HuH-7.5 (cell line): ENCODE measurements around the gene PSTPIP1.

Source experiments
- DNase-seq: peaks from one replicate; pipeline ENCODE4 v3.0.0; 2011; ENCODE audit warnings: low spot score

PSTPIP1 gene

DNA sequence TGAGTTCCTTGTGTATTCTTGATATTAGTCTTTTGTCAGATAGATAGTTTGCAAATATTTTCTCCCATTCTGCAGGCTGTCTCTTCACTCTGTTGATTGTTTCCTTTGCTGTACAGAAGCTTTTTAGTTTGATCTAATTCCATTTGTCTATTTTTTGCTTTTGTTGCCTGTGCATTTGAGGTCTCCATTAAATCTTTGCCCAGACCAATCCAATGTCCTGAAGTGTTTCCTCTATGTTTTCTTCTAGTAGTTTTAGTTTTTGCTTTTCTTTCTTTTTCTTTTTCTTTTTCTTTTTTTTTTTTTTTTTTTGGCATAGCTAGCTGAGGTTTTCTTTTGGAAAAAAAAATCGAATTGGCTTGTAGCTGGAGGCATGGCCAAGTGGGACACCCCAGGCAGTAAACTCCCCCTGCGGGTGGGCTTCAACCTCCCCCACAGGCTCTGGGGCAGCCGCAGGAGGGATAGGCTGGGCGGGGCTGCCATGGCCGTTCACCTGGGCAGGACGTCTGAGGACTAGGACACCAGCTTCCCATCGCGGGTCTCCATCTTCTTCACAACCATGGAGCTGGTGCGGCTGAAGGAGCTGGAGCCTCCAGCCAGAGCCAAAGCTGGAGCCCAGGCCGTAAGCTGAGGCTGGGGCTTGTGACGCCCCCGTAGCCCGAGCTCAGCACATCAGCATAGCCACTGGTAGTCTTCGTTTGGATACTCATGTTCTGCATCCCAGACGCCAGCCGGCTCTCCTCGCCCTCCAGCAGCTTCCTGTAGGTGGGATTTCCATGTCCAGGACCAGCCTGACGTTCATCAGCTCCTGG lies 16.2 kb upstream of the PSTPIP1 start:
- DNase-seq: no peak

DNA sequence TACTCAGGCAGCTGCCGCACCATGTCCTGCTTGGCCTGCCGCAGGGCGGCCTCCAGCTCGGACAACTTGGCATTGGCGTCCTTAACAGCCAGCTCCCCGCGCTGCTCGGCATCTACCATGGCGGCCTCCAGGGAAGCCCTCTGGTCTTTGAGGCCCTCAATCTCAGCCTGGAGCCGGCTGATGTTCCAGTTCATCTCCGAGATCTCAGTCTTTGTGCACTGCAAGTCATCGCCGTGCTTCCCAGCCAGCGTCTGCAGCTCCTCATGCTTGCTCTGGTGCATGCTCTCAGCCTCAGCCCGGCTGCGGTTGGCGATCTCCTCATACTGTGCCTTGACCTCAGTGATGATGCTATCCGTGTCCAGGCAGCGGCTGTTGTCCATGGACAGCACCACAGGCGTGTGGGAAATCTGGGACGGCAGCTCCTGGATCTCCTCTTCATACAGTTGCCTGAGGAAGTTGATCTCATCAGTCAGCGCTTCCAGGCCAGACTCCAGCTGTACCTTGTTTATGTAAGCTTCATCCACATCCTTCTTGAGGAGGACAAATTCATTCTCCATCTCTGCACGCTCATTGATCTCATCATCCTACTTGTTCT lies 15.5 kb upstream of the PSTPIP1 start:
- DNase-seq: no peak

DNA sequence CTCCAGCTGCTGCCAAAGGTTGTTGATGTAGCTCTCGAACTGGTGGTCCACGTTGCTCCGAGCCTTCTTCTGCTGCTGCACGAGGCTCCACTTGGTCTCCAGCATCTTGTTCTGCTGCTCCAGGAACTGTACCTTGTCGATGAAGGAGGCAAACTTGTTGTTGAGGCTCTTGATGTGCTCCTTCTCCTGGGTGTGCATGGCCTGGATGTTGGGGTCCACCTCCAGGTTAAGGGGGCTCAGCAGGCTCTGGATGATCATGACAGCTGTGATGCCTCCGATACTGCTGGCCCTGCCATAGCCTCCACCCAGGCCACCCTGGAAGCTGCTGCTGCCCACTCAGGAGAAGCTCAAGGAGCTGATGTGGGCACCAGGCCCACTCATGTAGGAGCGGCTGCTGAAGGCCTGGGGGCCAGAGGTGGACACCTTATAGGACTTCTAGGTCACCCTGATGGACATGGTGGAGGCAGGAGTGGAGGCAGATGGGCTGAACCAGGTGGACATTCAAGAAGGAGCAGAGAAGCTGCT lies 14.9 kb upstream of the PSTPIP1 start:
- DNase-seq: no peak

DNA sequence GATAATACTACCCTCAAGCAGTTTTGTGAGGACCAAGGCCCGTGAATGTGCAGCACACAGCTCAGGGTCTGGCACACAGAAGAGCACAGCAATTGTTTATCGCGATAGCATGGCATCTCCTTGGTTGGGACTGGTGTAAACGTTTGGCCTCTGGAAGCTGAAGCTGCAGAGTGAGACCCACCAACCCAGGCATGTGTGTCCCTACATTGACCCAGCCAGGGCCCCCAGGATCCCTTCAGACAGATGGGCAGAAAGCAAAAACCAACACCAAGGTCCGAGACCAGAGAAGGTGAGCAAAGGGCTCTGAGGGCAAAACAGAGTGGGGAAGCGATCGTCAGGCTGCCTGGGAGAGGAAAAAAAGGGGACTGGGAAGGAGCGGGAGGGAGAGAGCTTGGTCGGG lies 12.6 kb upstream of the PSTPIP1 start:
- no peak for DNase-seq

DNA sequence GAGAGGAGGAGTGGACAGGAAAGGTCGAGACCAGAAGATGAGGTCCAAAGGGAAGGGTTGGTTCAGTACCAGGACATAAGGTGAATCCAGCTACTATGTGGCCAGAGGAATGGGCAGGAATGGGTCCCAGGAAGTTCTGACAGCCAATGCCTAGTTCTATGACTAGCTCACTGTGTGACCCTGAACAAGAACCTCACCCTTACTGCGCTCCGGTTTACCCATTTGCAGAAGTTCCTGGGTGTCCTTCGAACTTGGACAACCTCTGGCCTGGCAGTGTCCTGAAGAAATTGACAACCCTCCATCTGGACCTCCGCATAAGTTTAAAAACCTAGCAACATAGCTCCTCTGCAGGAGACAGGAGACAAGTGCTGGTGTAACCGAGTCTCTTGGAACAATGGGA lies 12.2 kb upstream of the PSTPIP1 start:
- no peak for DNase-seq

DNA sequence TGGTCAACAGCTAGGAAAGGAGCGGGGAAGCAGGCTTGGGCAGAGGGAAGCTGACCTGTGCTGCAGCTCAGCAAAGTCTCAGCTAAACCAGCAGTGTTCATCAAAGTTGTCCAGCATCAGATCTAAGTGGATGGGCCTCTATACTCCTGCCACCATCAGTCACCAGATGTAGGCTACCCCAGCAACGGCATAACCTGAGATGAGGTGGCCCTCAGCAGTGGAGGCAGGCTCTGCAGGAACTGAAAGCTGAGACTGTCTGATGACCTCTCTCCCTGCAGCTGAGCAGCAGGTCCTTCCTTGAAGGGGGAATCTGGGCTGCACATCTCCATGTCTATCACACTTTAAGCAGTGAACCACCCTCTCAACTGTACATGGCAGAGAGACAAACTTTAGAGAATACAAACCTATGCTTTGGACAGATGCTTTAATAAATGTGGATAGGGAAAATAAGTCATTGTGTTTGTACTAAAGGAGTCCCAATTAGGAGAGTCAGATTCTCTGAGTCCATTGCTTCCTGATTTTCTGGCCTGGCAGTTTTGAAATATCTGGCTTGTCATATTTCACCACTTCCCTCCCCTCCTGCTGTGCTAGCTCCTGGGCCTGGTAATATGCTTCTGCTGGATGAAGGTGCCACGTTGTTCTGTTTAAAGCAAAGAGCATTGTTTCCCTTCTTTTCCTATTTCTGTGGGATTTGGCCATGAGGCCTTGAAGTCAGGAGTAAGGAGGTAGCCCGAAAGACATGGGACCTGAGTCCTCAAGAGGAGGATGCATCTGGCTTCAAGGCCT lies 11.1 kb upstream of the PSTPIP1 start:
- no peak for DNase-seq

DNA sequence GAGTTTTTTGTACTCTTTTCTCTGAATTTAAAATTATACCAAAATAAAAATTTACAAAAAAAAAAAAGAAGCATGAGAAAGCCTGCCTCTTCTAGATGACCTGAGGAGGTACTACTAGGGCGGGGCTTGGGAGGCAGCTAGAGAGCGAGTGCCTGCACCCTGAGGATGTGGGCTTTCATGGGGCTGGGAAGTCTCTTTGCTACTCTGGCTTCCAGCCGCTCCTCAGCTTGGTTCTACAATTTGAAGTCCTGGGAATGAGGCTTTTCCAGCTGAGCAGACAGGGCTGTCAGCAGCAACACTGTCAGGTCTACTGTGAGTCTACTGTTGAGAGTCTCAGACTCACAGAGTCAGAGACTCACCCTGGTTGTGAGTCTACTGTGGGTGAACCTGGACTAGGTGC lies 8.2 kb upstream of the PSTPIP1 start:
- no peak for DNase-seq

DNA sequence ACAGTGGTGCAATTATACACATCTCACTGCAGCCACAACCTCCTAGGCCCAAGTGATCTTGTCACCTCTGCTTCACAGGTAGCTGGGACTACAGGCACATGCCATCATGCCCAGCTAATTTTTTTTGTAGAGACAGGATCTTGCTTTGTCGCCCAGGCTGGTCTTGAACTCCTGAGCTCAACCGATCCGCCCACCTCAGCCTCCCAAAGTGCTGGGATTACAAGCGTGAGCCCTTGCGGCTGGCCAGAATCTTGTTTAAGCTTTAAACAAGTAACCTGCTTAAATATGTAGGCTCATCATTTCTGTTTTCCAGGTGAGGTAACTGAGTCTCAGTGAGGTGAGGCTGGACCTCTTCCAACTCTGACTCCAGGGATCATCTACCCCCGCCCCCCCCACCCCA lies 7.7 kb upstream of the PSTPIP1 start:
- no peak for DNase-seq

DNA sequence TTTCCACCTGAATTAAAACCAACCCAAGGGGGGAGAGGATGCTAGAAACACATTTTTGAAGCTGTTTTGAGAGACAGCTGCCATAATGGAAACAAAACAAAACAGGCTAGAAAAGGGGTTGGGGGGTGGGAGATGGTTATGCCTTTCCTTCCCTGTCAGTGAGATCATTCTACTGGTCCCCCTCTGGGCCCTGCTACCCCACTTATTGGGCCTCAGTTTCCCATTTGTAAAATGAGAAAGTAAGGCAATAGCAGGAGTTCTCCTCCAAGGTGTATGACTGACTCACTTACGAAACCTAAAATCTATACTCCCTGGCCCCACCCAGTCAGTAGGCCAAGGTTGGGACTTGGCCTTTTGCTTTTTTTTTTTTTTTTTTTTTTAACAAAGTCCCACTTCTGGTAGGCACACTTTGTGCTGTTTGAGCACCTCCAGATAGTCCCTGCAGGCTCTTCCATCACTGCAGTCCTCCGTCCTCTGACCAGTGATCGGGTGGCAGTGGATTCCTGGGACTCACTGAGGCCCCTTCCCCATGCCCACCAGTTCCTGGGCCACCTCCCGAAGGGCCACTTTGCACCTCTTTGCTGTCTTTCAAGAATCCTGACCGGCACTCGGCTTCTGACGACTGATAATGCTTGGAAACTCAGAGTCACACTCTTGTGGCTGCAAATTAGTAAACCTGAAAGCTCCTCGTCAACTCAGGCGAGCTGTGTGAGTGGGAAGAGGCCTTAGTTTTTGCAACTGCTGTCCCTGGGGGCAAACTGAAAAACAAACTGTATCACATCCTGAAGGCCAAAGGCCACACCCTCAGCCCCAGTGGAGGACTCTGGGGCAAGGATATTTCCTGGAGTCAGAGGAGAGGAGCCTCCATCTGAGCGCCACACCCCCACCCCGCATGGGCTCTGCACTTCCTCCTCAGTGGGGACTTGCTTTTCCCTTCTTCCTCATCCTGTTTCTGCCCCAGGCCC lies 6.7 kb upstream of the PSTPIP1 start:
- DNase-seq: no peak

DNA sequence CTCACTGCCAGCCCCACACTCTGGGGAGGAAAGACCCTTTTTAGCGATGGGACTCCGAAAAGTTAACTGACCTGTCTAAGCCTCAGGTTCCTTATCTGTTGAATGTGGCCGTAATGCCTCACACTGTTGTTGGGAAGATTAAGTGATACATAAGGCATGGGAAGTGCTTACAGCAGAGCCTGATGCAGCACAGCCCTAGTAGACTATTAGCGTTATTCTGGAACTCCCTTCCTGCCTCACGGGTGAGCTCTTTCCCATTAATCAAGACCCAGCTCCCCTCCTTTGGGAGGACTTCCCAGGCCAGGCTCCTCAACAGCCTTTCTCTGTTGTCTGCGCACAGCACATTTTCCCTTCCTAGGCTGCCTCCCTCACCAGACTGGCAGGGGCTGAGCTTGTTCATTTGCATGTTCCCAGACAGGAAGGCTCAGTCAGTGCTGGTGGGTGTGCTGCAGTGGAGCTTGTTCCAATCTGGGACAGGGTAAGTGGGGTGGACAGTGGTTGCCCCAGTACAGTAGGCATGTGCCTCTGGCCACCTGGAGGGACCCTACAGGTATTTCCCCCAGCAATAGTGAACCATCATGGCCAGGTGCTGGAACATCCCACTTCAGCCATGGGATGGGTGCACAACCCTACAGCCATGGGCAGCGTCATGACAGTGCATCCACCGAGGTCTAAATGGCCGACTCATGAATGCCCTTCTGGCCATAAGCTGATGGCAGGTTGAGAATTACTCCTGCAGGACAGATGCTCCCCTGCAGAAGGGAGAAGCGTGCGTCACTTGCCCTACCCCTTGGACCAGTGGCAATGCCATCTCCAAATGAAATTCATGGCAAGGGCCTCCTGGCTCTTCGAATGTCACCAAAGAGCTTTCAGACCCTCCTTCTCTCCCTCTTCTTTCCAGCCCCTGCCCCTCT lies 5.8 kb upstream of the PSTPIP1 start:
- DNase-seq: no peak

DNA sequence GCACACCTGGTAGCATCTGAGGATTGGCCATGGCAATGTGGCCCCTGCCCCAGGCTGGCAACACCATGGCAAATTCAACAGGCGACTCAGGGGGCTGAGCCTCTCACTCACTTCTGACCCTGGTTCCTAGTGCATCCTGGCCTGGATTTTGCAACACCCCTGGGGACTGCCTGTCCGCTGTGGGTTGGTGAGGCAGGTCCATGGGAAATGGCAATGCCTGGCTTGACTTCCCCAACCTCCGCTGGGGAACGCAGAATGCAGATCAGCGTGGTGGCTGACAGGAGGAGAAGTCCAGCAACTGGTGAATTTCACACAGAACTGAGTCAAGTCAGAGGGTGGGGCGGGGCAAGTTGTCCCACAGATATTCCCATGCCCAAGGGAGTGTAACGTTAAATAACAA lies 3.9 kb upstream of the PSTPIP1 start:
- no peak for DNase-seq

DNA sequence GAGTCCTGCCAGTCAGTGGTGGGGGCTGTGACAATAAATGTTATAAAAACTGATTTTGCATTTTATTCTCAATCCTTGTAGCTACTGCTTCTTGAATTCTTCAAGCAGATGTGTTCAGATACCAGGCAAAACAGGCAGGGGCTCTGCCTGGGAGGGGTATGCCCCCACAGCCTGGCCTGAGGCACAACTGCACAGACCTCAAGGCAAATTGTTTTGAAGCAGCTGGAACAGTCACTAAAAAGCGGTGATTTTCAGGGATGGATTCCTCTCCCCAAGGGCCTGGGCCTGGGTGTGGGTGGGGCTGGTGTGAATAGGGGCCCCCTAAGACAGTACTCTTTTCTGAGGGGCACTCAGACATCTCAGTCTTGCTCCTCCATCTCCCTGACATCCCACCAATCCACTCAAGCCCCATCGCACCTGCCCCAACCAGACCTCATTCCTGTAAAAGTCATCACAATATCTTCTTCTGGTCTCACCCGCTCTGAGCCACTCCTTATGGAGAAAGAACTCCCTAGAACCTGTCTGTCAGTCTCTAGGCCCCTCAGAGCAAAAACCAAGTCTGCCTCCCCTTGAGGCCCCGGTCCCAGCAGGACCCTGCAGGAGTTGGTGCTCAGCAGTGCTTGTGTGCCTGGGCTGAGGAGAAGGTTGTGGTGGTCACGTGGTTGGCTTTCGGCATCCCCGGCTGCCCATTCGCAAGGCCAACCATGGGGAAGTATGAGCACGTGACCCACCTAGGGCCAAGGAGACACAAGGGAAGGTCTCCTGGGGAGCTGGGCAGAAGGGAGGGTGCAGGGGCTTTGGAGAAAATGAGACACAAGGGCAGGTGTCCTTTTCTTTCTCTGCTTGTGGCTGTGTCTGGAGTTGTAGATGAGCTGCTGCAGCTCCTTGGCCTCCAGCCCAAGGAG lies 2.9 kb upstream of the PSTPIP1 start:
- DNase-seq: no peak

DNA sequence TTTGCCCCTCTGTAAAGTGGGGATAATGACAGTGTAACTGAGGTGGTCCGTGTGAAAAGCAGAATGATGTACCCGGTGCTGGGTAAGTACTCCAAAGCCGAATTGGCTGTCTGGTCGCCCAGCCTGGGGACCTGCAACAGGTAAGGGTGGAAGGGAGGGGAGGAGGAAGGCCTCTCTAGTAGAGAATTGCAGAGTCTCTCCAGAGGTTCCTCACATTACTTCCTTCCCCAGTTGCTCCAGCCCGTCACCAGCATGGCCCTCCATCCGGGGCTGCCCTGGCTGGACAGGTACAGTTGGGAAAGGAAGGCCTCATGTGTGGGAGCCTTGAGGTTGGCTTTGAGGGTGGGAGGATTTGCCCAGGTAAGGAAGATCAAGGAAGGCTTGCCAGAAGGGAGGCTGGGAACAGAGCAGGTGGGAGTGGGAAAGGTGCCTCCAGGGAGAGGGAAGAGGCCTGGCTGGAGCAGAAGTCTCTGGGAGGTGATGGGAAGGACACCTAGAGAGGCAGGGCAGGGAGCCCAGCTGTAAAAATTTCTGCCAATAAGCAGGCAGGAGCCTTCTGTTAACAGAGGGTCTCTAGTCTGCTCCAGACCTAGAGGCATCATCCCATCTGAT lies 1.7 kb upstream of the PSTPIP1 start:
- DNase-seq: no peak

DNA sequence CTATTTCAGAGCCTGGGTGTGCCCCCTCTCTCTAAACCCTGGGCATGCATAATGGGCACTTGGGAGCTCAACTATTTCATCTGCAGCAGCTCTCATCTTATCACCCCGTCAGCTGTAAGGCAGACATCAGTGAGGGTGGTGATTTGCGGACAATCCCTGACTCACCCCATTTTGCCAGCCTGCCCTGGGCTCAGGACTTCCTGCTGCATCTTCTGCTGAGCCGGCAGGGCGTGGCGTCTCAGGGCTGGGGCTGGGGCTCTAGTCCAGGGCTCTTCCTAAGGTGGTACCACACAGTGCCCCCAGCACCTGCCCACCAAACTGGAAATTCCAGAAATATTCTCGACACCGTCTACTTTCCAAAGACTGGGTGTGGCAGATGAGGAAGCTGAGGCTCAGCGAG lies 925 bp upstream of the PSTPIP1 start:
- no peak for DNase-seq

DNA sequence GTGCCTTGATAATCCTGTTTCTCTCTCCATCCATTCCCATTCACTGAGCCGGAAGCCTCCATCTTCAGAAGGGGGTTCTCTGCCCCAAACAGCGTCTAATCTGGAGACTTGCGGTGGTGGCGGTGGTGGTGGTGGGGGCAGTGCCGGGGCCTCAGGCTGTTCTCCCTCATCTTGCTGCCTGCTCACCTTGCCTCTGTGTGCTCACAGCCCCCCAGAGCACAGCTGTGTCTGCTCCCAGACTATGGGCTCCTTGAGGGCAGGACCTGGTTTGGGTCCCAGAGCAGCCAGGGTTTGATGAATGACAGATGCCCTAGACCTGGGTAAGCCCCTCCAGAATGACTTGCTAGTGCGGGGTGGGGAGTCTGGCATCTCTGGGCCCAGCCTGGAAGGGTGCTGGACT lies 430 bp upstream of the PSTPIP1 start:
- no peak for DNase-seq

DNA sequence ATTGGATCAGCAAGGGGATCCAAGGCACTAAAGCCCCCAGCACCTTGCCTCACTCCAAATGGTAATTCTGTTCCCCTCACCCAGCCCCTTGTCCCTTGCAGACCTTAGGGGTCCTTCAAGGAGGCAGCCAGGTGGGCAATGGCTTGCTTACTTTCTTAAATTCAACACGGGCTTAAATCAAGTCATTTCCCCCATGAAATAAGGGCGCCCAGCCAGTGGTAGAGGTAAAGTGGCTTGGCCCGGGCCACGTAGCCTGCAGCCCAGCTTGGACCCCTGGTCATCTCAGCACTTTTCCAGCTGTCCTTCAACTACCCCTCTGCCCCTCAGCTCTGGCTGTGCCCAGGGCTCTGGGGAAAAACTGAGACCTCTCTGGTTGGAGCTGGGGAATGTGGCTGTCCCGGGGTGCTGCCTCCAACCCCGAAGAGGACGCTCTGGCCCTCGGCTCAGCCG lies 1.2 kb downstream of the PSTPIP1 start:
- DNase-seq: no peak

DNA sequence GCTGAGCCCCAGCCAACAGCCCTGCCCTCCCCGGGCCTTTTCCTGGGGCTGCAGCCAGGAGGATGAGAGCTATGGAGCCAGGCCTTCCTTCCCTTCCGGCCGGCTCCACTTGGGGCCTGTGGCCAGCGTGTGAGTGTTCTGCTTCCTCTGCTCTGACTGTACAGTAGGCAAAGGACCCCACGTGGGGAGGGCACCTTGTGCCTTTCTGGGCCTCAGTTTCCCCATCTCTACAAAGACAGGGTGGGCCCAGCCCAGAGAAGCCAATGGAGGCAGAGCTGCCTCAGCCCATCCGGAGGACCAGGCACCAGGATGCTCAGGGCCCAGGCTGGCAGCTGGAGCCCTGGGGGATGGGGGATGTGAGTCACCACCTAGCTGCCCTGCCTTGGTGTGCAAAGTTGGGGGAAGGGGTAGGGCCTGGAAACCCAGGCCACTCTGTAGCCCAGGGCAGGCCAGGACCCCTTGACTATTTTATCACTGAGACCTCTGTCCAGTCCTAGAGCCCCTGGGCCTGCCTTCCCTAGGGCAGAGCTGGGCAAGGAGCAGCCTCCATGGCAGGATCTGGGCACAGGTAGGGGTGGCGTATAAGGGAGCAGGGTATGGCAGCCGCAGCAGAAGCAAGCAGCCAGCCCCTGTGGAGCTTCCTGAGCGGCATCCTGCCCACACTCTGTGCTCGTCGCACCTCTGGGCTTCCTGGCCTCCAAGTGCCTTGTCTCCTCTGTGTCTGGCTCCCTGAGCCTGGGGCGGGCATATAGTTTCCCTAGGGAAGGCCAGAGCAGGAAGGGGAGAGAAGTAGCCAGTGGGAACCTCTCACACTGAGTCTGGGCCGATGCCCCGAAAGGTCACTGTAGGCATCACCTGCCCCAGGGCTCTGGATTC lies 1.8 kb downstream of the PSTPIP1 start:
- DNase-seq: no peak

DNA sequence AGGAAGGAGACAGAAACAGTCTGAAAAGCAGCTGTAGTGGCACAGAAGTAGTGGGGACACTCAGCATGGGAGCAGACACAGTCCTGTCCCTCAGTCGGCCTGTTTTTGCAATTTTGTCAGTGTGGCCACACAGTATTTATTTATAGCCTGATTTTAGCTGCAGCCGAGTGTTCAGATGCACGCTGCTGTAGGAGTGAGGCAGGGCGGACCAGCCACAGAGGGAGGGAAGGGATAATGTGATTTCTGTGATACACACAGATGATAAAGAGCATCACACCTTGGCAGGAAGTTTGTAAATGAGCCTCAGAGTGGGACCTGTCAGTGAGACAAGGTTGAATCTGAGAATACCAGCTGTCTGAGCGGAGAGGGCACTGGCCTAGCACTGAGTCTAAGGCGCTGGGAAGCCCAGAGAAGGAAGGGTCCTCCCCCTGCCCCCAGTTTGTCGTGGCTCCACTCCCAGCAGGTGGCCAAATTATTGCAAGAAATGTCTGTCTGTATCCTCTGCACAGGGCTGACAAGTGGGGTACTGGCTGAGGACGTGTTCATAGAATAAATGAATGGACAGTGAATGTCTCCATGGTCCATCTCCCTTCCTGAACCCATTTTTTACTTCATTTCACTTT lies 3.8 kb downstream of the PSTPIP1 start:
- no peak for DNase-seq
